Endothelial cell (in vitro differentiated cells): Measurements from ENCODE around the gene RAB17. TPM values are rescaled to one million over a fixed set of nuclear protein-coding genes. Genes with fewer than 3 reads are reported as not detected.

Source experiments
- DNase-seq: peaks from one replicate; pipeline ENCODE4 v3.0.0; 2021; ENCODE audit warnings: low spot score
- H3K27ac Mint-ChIP-seq: one replicate; pipeline ENCODE4 v1.8.0; 2021; ENCODE audit warnings: mixed read lengths, inconsistent platforms; ENCODE audit not compliant: unreplicated experiment
- H3K27me3 Mint-ChIP-seq: one replicate; pipeline ENCODE4 v1.8.0; 2021; ENCODE audit warnings: mild to moderate bottlenecking, moderate library complexity, mixed read lengths, inconsistent platforms; ENCODE audit not compliant: unreplicated experiment
- H3K36me3 Mint-ChIP-seq: one replicate; pipeline ENCODE4 v1.8.0; 2021; ENCODE audit warnings: mild to moderate bottlenecking, low read depth, mixed read lengths, inconsistent platforms; ENCODE audit not compliant: unreplicated experiment
- H3K4me1 Mint-ChIP-seq: one replicate; pipeline ENCODE4 v1.8.0; 2021; ENCODE audit warnings: mild to moderate bottlenecking, mixed read lengths, inconsistent platforms; ENCODE audit not compliant: unreplicated experiment
- H3K4me3 Mint-ChIP-seq: one replicate; pipeline ENCODE4 v1.8.0; 2021; ENCODE audit warnings: mild to moderate bottlenecking, mixed read lengths, inconsistent platforms; ENCODE audit not compliant: unreplicated experiment
- H3K9me3 Mint-ChIP-seq: one replicate; pipeline ENCODE4 v1.8.0; 2021; ENCODE audit warnings: mixed read lengths, inconsistent platforms; ENCODE audit not compliant: unreplicated experiment
- CTCF ChIP-seq: fragments of 200-600 bp; sonication (generic); IDR thresholded peaks from one replicate; pipeline ENCODE4 v1.5.0; 2021; ENCODE audit warnings: antibody characterized with exemption; ENCODE audit not compliant: unreplicated experiment
- total RNA-seq: library from RNA; stranded (reverse); fragmentation: NEBNext Ultra II Directional; extraction: Animal tissue kit (Norgen Biotek cat#: 25700); gene quantifications from one replicate; pipeline ENCODE4 v1.2.1, GENCODE V29; 2021; ENCODE audit not compliant: unreplicated experiment

Gene RAB17
- total RNA-seq, 1 donor from 2014 or later = 1.5 TPM

GRCh38 chr2:237566401-237567235, 23.9 kb downstream of the RAB17 start, which contains the start of gene PRLH:
Gene PRLH, plus strand, starts transcription at chr2:237566574. Its CDS starts 0 bp downstream, at chr2:237566574.
- Mint-ChIP-seq H3K27me3 (peaks cover 12% of the 10 kb centered on the region), H3K27ac (no peak within 1 kb of the TSS), H3K4me3 (no peak within 1 kb of the TSS), H3K9me3 (no peaks in the 10 kb centered on the region), H3K36me3 (no peaks in the 10 kb centered on the region), H3K4me1 (no peaks in the 10 kb centered on the region)
- TF ChIP-seq CTCF = no peak
- DNase-seq = no peak

- no peak overlapping the region for H3K27ac Mint-ChIP-seq
- no peak overlapping the region for H3K4me3 Mint-ChIP-seq
- no peak for DNase-seq
- no peaks in the 10 kb centered on the region for H3K4me1 Mint-ChIP-seq
- peaks cover 11% of the 10 kb centered on the region for H3K27me3 Mint-ChIP-seq
- no peak for TF ChIP-seq CTCF
- no peaks in the 10 kb centered on the region for H3K9me3 Mint-ChIP-seq
- no peaks in the 10 kb centered on the region for H3K36me3 Mint-ChIP-seq
Observed at GRCh38 chr2:237565974-237566373, 24.6 kb downstream of the RAB17 start.

GRCh38 chr2:237564526-237565131, 25.9 kb downstream of the RAB17 start:
- no peak overlapping the region for H3K4me3 Mint-ChIP-seq
- H3K9me3 Mint-ChIP-seq = no peaks in the 10 kb centered on the region
- no peak for TF ChIP-seq CTCF
- H3K27me3 Mint-ChIP-seq = peaks cover 10% of the 10 kb centered on the region
- no peak overlapping the region for H3K27ac Mint-ChIP-seq
- H3K36me3 Mint-ChIP-seq = peaks cover 4% of the 10 kb centered on the region
- no peaks in the 10 kb centered on the region for H3K4me1 Mint-ChIP-seq
- no peak for DNase-seq

GRCh38 chr2:237563816-237564215, 26.7 kb downstream of the RAB17 start:
- H3K4me1 Mint-ChIP-seq = no peaks in the 10 kb centered on the region
- DNase-seq = peak; percentile 69
- peaks cover 7% of the 10 kb centered on the region for H3K27me3 Mint-ChIP-seq
- no peak overlapping the region for H3K4me3 Mint-ChIP-seq
- peaks cover 6% of the 10 kb centered on the region for H3K36me3 Mint-ChIP-seq
- H3K27ac Mint-ChIP-seq = no peak overlapping the region
- no peak for TF ChIP-seq CTCF
- H3K9me3 Mint-ChIP-seq = no peaks in the 10 kb centered on the region

GRCh38 chr2:237561221-237561620, 29.3 kb downstream of the RAB17 start:
- DNase-seq = no peak
- no peaks in the 10 kb centered on the region for H3K4me1 Mint-ChIP-seq
- H3K27ac Mint-ChIP-seq = no peak overlapping the region
- no peaks in the 10 kb centered on the region for H3K9me3 Mint-ChIP-seq
- peaks cover 6% of the 10 kb centered on the region for H3K27me3 Mint-ChIP-seq
- TF ChIP-seq CTCF = no peak
- peaks cover 6% of the 10 kb centered on the region for H3K36me3 Mint-ChIP-seq
- no peak overlapping the region for H3K4me3 Mint-ChIP-seq
